ENCODE measurements around the gene FOXP1.

FOXP1 gene

GRCh38 chr3:71509066-71509465 lies 74.5 kb downstream of the FOXP1 start:
- H3K9me3 ChIP-seq (ENCODE audit: control insufficient read depth in 2 of 2, low read length in 2 of 2) = no peaks in the 10 kb centered on the region
- no peak overlapping the region for H3K27ac ChIP-seq (ENCODE audit: low read length)
- H3K36me3 ChIP-seq (ENCODE audit: control insufficient read depth in 2 of 2, insufficient read depth in 2 of 2, low read length in 2 of 2) = no peaks in the 10 kb centered on the region
- H3K4me1 ChIP-seq (ENCODE audit: control insufficient read depth, insufficient read depth, low read length) = peaks cover 7% of the 10 kb centered on the region
- no peak overlapping the region for H3K9ac ChIP-seq (ENCODE audit: low read length in 2 of 2)
- H3K4me3 ChIP-seq (ENCODE audit: low read length in 2 of 2) = no peak overlapping the region
- no peaks in the 10 kb centered on the region for H3K27me3 ChIP-seq (ENCODE audit: control insufficient read depth in 1 of 2, insufficient read depth in 2 of 2, low read length in 2 of 2)

GRCh38 chr3:71505767-71506350 lies 77.7 kb downstream of the FOXP1 start:
- Histone ChIP-seq H3K4me1 (ENCODE audit: control insufficient read depth, insufficient read depth, low read length) (peaks cover 2% of the 10 kb centered on the region), H3K27me3 (ENCODE audit: control insufficient read depth in 1 of 2, insufficient read depth in 2 of 2, low read length in 2 of 2) (no peaks in the 10 kb centered on the region), H3K27ac (ENCODE audit: low read length) (no peak overlapping the region), H3K36me3 (ENCODE audit: control insufficient read depth in 2 of 2, insufficient read depth in 2 of 2, low read length in 2 of 2) (no peaks in the 10 kb centered on the region), H3K9me3 (ENCODE audit: control insufficient read depth in 2 of 2, low read length in 2 of 2) (no peaks in the 10 kb centered on the region), H3K9ac (ENCODE audit: low read length in 2 of 2) (no peak overlapping the region), H3K4me3 (ENCODE audit: low read length in 2 of 2) (no peak overlapping the region)

GRCh38 chr3:71504250-71505036 lies 79.1 kb downstream of the FOXP1 start:
- H3K9ac ChIP-seq (ENCODE audit: low read length in 2 of 2) = no peak overlapping the region
- H3K36me3 ChIP-seq (ENCODE audit: control insufficient read depth in 2 of 2, insufficient read depth in 2 of 2, low read length in 2 of 2) = no peaks in the 10 kb centered on the region
- no peak overlapping the region for H3K4me3 ChIP-seq (ENCODE audit: low read length in 2 of 2)
- no peak overlapping the region for H3K27ac ChIP-seq (ENCODE audit: low read length)
- H3K9me3 ChIP-seq (ENCODE audit: control insufficient read depth in 2 of 2, low read length in 2 of 2) = no peaks in the 10 kb centered on the region
- H3K4me1 ChIP-seq (ENCODE audit: control insufficient read depth, insufficient read depth, low read length) = peaks cover 2% of the 10 kb centered on the region
- no peaks in the 10 kb centered on the region for H3K27me3 ChIP-seq (ENCODE audit: control insufficient read depth in 1 of 2, insufficient read depth in 2 of 2, low read length in 2 of 2)

GRCh38 chr3:71503525-71504249 lies 79.8 kb downstream of the FOXP1 start:
- H3K27ac ChIP-seq (ENCODE audit: low read length) = no peak overlapping the region

GRCh38 chr3:71502066-71502625 lies 81.4 kb downstream of the FOXP1 start:
- no peak overlapping the region for H3K27ac ChIP-seq (ENCODE audit: low read length)
- H3K4me1 ChIP-seq (ENCODE audit: control insufficient read depth, insufficient read depth, low read length) = peaks cover 10% of the 10 kb centered on the region
- no peak overlapping the region for H3K9ac ChIP-seq (ENCODE audit: low read length in 2 of 2)
- no peaks in the 10 kb centered on the region for H3K27me3 ChIP-seq (ENCODE audit: control insufficient read depth in 1 of 2, insufficient read depth in 2 of 2, low read length in 2 of 2)
- H3K9me3 ChIP-seq (ENCODE audit: control insufficient read depth in 2 of 2, low read length in 2 of 2) = no peaks in the 10 kb centered on the region
- H3K4me3 ChIP-seq (ENCODE audit: low read length in 2 of 2) = no peak overlapping the region
- H3K36me3 ChIP-seq (ENCODE audit: control insufficient read depth in 2 of 2, insufficient read depth in 2 of 2, low read length in 2 of 2) = no peaks in the 10 kb centered on the region

More at GRCh38 chr3:71503525-71504249, 79.8 kb downstream of the FOXP1 start:
- no peaks in the 10 kb centered on the region for H3K36me3 ChIP-seq (ENCODE audit: control insufficient read depth in 2 of 2, insufficient read depth in 2 of 2, low read length in 2 of 2)
- no peak overlapping the region for H3K9ac ChIP-seq (ENCODE audit: low read length in 2 of 2)
- no peaks in the 10 kb centered on the region for H3K9me3 ChIP-seq (ENCODE audit: control insufficient read depth in 2 of 2, low read length in 2 of 2)
- peaks cover 4% of the 10 kb centered on the region for H3K4me1 ChIP-seq (ENCODE audit: control insufficient read depth, insufficient read depth, low read length)
- H3K4me3 ChIP-seq (ENCODE audit: low read length in 2 of 2) = no peak overlapping the region
- H3K27me3 ChIP-seq (ENCODE audit: control insufficient read depth in 1 of 2, insufficient read depth in 2 of 2, low read length in 2 of 2) = no peaks in the 10 kb centered on the region

GRCh38 chr3:71500696-71501095 lies 82.8 kb downstream of the FOXP1 start:
- no peaks in the 10 kb centered on the region for H3K27me3 ChIP-seq (ENCODE audit: control insufficient read depth in 1 of 2, insufficient read depth in 2 of 2, low read length in 2 of 2)
- peaks cover 19% of the 10 kb centered on the region for H3K4me1 ChIP-seq (ENCODE audit: control insufficient read depth, insufficient read depth, low read length)
- no peak overlapping the region for H3K27ac ChIP-seq (ENCODE audit: low read length)
- H3K9me3 ChIP-seq (ENCODE audit: control insufficient read depth in 2 of 2, low read length in 2 of 2) = no peaks in the 10 kb centered on the region
- no peak overlapping the region for H3K9ac ChIP-seq (ENCODE audit: low read length in 2 of 2)
- no peaks in the 10 kb centered on the region for H3K36me3 ChIP-seq (ENCODE audit: control insufficient read depth in 2 of 2, insufficient read depth in 2 of 2, low read length in 2 of 2)
- H3K4me3 ChIP-seq (ENCODE audit: low read length in 2 of 2) = no peak overlapping the region

- H3K4me1 ChIP-seq (ENCODE audit: control insufficient read depth, insufficient read depth, low read length) = peaks cover 19% of the 10 kb centered on the region
- H3K9me3 ChIP-seq (ENCODE audit: control insufficient read depth in 2 of 2, low read length in 2 of 2) = no peaks in the 10 kb centered on the region
- H3K4me3 ChIP-seq (ENCODE audit: low read length in 2 of 2) = no peak overlapping the region
- no peaks in the 10 kb centered on the region for H3K36me3 ChIP-seq (ENCODE audit: control insufficient read depth in 2 of 2, insufficient read depth in 2 of 2, low read length in 2 of 2)
- H3K27ac ChIP-seq (ENCODE audit: low read length) = no peak overlapping the region
- H3K27me3 ChIP-seq (ENCODE audit: control insufficient read depth in 1 of 2, insufficient read depth in 2 of 2, low read length in 2 of 2) = no peaks in the 10 kb centered on the region
- H3K9ac ChIP-seq (ENCODE audit: low read length in 2 of 2) = no peak overlapping the region
Measured at GRCh38 chr3:71499227-71499876, 84.2 kb downstream of the FOXP1 start.

GRCh38 chr3:71498543-71498942 lies 85.0 kb downstream of the FOXP1 start:
- Histone ChIP-seq H3K9ac (ENCODE audit: low read length in 2 of 2) (no peak overlapping the region), H3K9me3 (ENCODE audit: control insufficient read depth in 2 of 2, low read length in 2 of 2) (no peaks in the 10 kb centered on the region), H3K27ac (ENCODE audit: low read length) (peak overlapping the region; percentile 31), H3K4me1 (ENCODE audit: control insufficient read depth, insufficient read depth, low read length) (peaks cover 19% of the 10 kb centered on the region), H3K4me3 (ENCODE audit: low read length in 2 of 2) (no peak overlapping the region), H3K36me3 (ENCODE audit: control insufficient read depth in 2 of 2, insufficient read depth in 2 of 2, low read length in 2 of 2) (no peaks in the 10 kb centered on the region), H3K27me3 (ENCODE audit: control insufficient read depth in 1 of 2, insufficient read depth in 2 of 2, low read length in 2 of 2) (no peaks in the 10 kb centered on the region)

- no peaks in the 10 kb centered on the region for H3K27me3 ChIP-seq (ENCODE audit: control insufficient read depth in 1 of 2, insufficient read depth in 2 of 2, low read length in 2 of 2)
- no peak overlapping the region for H3K4me3 ChIP-seq (ENCODE audit: low read length in 2 of 2)
- H3K27ac ChIP-seq (ENCODE audit: low read length) = peak overlapping the region; percentile 31
Measured at GRCh38 chr3:71497971-71498444, 85.5 kb downstream of the FOXP1 start.

GRCh38 chr3:71497367-71497897 lies 86.1 kb downstream of the FOXP1 start:
- H3K27me3 ChIP-seq (ENCODE audit: control insufficient read depth in 1 of 2, insufficient read depth in 2 of 2, low read length in 2 of 2) = no peaks in the 10 kb centered on the region
- H3K36me3 ChIP-seq (ENCODE audit: control insufficient read depth in 2 of 2, insufficient read depth in 2 of 2, low read length in 2 of 2) = peaks cover 2% of the 10 kb centered on the region in 2 donors
- H3K4me3 ChIP-seq (ENCODE audit: low read length in 2 of 2) = no peak overlapping the region
- no peak overlapping the region for H3K9ac ChIP-seq (ENCODE audit: low read length in 2 of 2)
- no peaks in the 10 kb centered on the region for H3K9me3 ChIP-seq (ENCODE audit: control insufficient read depth in 2 of 2, low read length in 2 of 2)
- peak overlapping the region; percentile 31 for H3K27ac ChIP-seq (ENCODE audit: low read length)
- H3K4me1 ChIP-seq (ENCODE audit: control insufficient read depth, insufficient read depth, low read length) = peaks cover 19% of the 10 kb centered on the region

More at GRCh38 chr3:71497971-71498444, 85.5 kb downstream of the FOXP1 start:
- H3K9me3 ChIP-seq (ENCODE audit: control insufficient read depth in 2 of 2, low read length in 2 of 2) = no peaks in the 10 kb centered on the region
- no peaks in the 10 kb centered on the region for H3K36me3 ChIP-seq (ENCODE audit: control insufficient read depth in 2 of 2, insufficient read depth in 2 of 2, low read length in 2 of 2)
- H3K9ac ChIP-seq (ENCODE audit: low read length in 2 of 2) = no peak overlapping the region
- peaks cover 19% of the 10 kb centered on the region for H3K4me1 ChIP-seq (ENCODE audit: control insufficient read depth, insufficient read depth, low read length)

All from stomach smooth muscle (tissue), 2 donors.